SK-N-MC (cell line): ENCODE results near the gene ETV6.

Experiments used
- EZH2 ChIP-seq: fragments of 200-600 bp; sonication (generic); IDR thresholded peaks from one replicate; pipeline ENCODE4 v1.6.1; 2017; ENCODE audit warnings: antibody characterized with exemption
- POLR2AphosphoS5 ChIP-seq: IDR thresholded peaks from 2 replicates; pipeline ENCODE4 v1.6.1; 2012; ENCODE audit warnings: mild to moderate bottlenecking, low read depth, low read length, borderline replicate concordance

DNA sequence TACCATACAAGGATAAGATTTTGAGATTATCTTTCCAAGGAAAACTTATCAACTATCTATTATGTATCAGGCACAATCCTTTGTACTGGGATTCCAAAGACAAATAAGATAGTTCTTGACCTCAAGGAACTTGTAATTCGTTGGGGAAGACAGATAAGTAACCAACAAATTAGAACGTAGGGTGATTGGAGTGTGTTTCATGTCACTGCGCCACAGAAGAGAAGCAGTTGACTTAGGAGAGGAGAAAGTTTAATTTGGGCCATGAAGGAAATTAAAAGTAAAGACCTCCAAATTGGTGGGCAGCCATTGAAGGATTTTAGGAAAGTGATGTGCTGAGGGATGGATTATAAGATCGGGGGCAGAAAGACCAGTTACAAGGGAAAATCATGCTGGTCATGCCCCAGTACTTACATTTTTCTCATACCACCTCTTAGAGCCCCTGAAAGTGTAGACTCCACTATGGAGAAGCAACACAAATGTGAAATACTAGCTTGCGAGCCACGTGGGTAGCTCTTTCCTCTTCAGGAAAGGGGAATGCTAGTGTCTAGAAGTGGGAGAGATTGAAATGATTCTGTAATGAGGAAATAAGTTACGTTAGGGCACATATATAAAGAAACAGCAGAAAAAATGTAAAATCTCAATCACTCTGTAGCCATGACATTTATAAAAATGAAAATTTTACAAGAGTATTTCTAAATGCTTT is 148.7 kb downstream of the ETV6 start:
- no peak for TF ChIP-seq POLR2AphosphoS5
- TF ChIP-seq EZH2: no peak
